ENCODE data around the gene ARID1B. TPM values are rescaled to one million over a fixed set of nuclear protein-coding genes. Genes with fewer than 3 reads are reported as not detected.

The ARID1B gene
- total and polyA plus RNA-seq, 9 of the 15 experiments (the other 6 are each of a cell fraction or from before 2014, with no cell fraction given) = 12.5 to 50.5 (median 25.8) TPM

DNA sequence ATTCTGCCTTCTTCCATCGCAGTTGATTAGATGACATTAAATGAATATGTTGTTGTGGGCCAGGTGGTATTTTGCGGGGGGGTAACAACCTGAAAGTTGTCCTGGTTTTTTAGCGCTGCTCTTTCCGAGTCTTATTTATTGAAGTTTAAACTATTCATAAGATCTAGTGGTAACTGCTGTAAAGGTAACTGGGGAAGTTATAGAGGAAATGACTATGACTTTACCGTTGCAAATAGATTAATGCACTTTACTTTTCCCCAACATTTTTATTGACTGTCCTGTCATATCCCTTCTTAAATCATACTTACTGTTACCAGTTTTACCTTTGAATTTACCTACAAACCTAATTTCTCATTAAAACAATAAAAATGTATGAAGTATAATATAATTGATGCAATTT, 173.4 kb downstream of the ARID1B start:
- H3K4me2 ChIP-seq (ENCODE audit: insufficient read depth, low read length) = no peak overlapping the region
- CTCF ChIA-PET (ENCODE audit: low intra/inter-chr PET ratio) = no interaction called here
- TF ChIP-seq TARDBP (IDR thresholded peaks at IDR 0.05) = no peak
- no peak for TF ChIP-seq STAG1 (CRISPR knock-in tag; IDR thresholded peaks at IDR 0.05; ENCODE audit: borderline replicate concordance)
- TF ChIP-seq PHF20 (IDR thresholded peaks at IDR 0.05; ENCODE audit: partially characterized antibody) = no peak
- no peak for TF ChIP-seq ZC3H8 (IDR thresholded peaks at IDR 0.05)
- no peak for TF ChIP-seq RBM25 (IDR thresholded peaks at IDR 0.05; ENCODE audit: low read depth, low read length, severe bottlenecking)
- TF ChIP-seq RB1 (IDR thresholded peaks at IDR 0.05; ENCODE audit: low read depth) = no peak
- no peak for TF ChIP-seq SMARCC2 (IDR thresholded peaks at IDR 0.05; ENCODE audit: low read depth)
- no peak for TF ChIP-seq TOE1 (IDR thresholded peaks at IDR 0.05; ENCODE audit: borderline replicate concordance)
- TF ChIP-seq TOE1 (CRISPR knock-in tag; IDR thresholded peaks at IDR 0.05; ENCODE audit: borderline replicate concordance, low read depth) = no peak
- no peak for TF ChIP-seq ZBTB9 (CRISPR knock-in tag; IDR thresholded peaks at IDR 0.05)
- no peak for TF ChIP-seq ZNF347 (CRISPR knock-in tag; IDR thresholded peaks at IDR 0.05; ENCODE audit: low read depth)
- no peak for TF ChIP-seq ARID3A (IDR thresholded peaks at IDR 0.05; ENCODE audit: borderline replicate concordance, low read depth, low read length)
- ATAC-seq = no peak
- no TSS peak for BruUV-seq (replicated peaks)
- no peak for FAIRE-seq
- H3K79me2 ChIP-seq (ENCODE audit: control insufficient read depth, insufficient read depth, low read length) = peaks cover 55% of the 10 kb centered on the region
- WGBS (ENCODE audit: insufficient coverage, low coverage, missing lambda C conversion rate) = 84% methylated on average over 5 of the region's 5 CpGs
- POLR2A ChIA-PET = no interaction called here
- in situ Hi-C loops (cut with MboI) (no loop called here), intact Hi-C loops (cut with micrococcal nuclease) (no loop called here)
- H3K36me3 ChIP-seq (ENCODE audit: control insufficient read depth, insufficient read depth, low read length) = no peaks in the 10 kb centered on the region
- H2AFZ ChIP-seq (ENCODE audit: low read depth, low read length) = no peak overlapping the region
- no peak for DNase-seq (ENCODE audit: extremely low read depth in 1 of 4, low spot score in 3 of 4)
- H3K9me3 ChIP-seq (replicated peaks; ENCODE audit: control insufficient read depth, insufficient read depth, low read depth, low read length) = no peaks in the 10 kb centered on the region
- no peaks in the 10 kb centered on the region for H4K20me1 ChIP-seq (replicated peaks; ENCODE audit: control insufficient read depth, insufficient read depth, low read length)
- no peaks in the 10 kb centered on the region for H3K9me1 ChIP-seq (ENCODE audit: control insufficient read depth, insufficient read depth, low read length)
- no peak overlapping the region for H3K27ac ChIP-seq (ENCODE audit: extremely low read depth, low read depth, low read length)
- H3K9ac ChIP-seq (ENCODE audit: insufficient read depth in 1 of 2, low read depth in 2 of 2, low read length in 2 of 2) = no peak overlapping the region
- H3K4me1 ChIP-seq (replicated peaks in 1 of 2; ENCODE audit: control insufficient read depth in 2 of 2, insufficient read depth in 2 of 2, low read length in 2 of 2) = peaks cover 7 to 11% of the 10 kb centered on the region in 2 experiments; a peak in 3 of 5 replicates
- no peak overlapping the region for H3K4me3 ChIP-seq
- H3K27me3 ChIP-seq (ENCODE audit: control insufficient read depth in 2 of 2, insufficient read depth in 2 of 2, low read length in 2 of 2) = no peaks in the 10 kb centered on the region; a peak in 1 of 5 replicates
